Fibroblast of skin of right biceps (primary cell): ENCODE results near the gene SLC24A1.

Experiments used
- DNase-seq: peaks from one replicate; pipeline ENCODE4 v3.0.0-alpha.2; 2013

SLC24A1 gene

GRCh38 chr15:65619626-65620290 lies 2.0 kb upstream of the SLC24A1 start:
- no peak for DNase-seq

DNA sequence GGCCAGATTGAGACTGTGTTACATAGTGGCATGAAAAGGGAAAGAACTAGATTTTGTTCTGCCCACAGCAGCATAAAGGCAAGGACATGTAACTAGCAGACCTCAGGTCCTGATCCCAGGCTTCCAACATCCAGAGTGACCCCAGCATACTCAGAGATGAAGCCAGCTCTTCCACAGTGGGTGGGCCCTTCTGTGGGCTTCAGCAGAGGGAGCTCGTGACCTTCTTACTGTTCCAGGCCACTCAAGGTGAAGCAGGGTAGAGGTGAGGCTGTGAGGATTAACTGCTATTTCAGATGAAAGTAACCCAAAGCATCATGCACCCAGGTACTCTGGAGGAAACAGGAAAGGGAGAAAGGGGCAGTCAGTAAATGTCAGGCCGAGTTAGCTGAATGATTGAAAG lies 905 bp upstream of the SLC24A1 start:
- DNase-seq, result no peak

DNA sequence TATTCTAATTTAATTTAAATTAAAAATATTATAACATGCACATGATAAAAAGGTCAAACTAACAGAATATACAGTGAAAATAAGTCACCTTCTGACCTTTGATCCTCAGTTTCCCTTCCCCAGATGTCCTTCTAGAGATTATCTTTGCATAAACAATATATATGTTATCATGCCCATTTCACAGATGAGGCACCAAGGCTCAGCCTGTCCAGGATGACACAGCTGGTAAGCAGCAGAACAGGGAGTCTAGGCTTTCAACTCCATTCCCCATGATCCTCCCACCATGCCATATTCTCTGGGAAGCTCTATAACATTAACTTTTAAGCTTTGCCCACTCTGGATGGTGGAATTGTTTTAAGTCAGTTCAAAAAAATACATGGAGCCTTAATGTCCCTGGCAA lies 1.4 kb downstream of the SLC24A1 start:
- DNase-seq, result no peak

- DNase-seq, result no peak
Observed at GRCh38 chr15:65626856-65627255, 5.1 kb downstream of the SLC24A1 start.

DNA sequence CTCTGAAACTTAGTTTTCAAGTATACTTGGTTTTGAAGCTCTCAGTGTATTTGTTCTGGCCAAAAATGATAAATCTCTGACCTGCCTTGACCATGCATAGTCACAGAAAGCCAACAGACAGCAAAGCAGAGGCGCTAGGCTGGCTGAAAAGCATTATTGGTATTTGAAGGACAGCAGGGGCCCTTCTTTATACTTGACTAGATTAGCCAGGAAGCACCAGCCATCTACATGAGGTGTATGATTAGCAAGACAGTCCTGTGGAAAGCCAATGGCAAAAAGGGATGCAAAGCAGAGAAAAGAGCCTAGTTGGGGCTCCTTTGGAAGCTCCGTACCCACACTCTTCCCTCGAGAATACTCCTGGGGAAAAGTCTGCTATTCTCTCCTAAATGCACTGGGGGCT lies 7.8 kb downstream of the SLC24A1 start:
- DNase-seq, result no peak

- no peak for DNase-seq
Observed at GRCh38 chr15:65630760-65631159, 9.0 kb downstream of the SLC24A1 start.

DNA sequence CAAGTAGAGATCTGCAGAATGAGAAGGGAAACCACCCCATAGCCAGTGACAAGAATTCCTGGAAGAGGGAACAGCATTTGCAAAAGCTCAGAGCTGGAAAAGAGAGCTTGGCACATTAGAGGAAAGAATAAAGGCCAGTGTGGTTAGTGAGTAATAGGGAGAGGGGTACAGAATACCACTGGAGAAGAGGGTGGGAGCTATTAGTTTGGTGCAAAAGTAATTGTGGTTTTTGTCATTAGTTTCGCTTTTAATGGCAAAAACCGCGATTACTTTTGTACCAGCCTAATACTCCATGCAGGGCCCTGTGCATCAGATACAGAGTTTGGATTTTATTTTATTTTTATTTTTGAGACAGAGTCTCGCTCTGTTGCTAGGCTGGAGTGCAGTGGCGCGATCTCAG lies 9.8 kb downstream of the SLC24A1 start:
- DNase-seq, result no peak

GRCh38 chr15:65632780-65633375 lies 11.1 kb downstream of the SLC24A1 start:
- no peak for DNase-seq

- DNase-seq, result no peak
Observed at GRCh38 chr15:65633752-65634151, 12.0 kb downstream of the SLC24A1 start.

- DNase-seq, result no peak
Observed at GRCh38 chr15:65634356-65634755, 12.6 kb downstream of the SLC24A1 start.

DNA sequence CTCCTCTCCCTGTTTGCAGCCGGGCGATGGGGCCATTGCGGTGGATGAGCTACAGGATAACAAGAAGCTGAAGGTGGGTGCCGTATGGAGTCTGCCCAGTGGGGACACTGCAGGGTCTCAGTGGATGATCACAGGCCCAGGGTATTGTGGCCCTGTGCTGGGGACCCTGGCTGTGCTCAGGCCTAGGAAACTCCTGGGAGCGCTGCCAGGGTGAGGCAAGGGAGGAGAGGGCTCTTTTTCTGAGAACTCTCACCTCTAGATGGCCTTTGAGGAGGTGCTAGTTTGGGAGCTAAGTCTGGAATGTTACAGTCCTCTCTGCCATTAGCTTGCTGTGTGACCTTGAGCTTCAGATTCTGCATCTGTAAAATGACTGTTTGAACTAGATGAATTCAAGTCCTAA lies 16.4 kb downstream of the SLC24A1 start:
- no peak for DNase-seq

DNA sequence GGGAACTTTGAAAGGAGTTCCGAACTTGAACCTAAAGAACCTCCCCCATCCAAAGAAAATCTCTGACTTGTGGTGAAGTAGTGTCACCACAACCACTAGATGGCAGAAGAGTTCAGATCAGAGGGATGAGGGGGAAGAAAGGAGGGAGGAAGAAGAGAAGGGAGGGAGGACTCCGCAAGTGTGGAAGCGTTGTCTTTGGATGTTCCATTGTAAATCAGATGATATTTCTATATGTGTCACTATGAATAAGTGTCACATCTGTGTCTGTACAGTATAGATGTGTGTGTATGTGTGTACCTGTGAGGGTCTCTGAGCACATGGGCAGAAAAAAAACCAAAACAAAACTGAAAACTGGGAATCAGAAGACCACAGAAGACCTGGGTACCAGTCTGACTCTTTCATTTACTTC lies 16.9 kb downstream of the SLC24A1 start:
- peak; percentile 82 for DNase-seq

DNA sequence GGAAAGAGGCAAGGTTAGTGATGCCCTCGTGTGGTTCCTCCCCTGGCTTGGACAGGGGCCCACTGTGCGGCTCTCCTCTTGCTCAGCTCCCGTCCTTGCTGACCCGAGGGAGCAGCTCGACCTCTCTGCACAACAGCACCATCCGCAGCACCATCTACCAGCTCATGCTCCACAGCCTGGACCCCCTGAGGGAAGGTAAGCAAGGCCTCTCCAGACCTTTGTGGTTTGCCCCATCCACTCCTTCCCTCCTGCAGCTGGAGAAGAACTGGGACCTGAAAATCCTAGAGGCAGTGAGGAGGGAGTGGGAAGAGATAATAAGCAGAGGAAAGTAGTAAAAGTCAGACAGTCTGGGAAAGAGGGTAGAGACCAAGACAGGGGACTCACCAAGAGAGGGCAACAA lies 17.8 kb downstream of the SLC24A1 start:
- DNase-seq, result no peak

- DNase-seq, result no peak
Observed at GRCh38 chr15:65641768-65642475, 20.2 kb downstream of the SLC24A1 start.

GRCh38 chr15:65642594-65642993 lies 20.9 kb downstream of the SLC24A1 start:
- no peak for DNase-seq

DNA sequence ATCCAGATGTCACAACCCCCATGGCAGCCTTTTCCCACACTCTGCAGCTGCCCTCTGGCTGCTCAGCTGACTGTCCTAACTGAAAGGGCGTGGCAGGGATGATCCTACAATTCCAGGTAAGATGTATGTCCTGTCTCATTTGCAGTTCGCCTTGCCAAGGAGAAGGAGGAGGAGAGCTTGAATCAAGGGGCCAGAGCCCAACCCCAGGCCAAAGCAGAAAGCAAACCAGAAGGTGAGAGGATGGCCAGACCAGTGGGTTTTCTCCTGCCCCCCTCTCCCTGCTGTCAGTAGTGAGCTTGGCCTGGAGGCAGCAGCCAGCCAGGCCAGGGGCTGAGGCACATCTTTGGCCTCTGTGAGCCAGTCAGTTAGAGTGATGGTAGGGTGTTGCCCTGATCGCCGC lies 22.5 kb downstream of the SLC24A1 start:
- DNase-seq, result no peak

DNA sequence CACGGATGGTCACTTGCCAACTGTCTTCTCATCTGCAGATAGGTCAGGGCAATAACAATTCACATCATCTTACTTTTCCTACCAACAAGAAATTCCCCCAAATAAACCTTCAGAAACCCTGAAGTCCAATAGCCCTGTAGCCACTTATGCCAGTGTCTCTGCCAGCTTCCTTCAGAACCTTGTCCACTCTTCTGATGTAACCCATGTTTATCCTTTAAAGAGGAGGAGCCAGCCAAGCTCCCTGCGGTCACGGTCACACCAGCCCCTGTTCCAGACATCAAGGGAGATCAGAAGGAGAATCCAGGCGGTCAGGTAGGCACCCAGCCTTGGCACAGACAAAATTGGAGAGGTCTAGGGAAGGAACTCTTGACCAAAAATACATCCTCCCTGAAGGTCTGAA lies 23.7 kb downstream of the SLC24A1 start:
- DNase-seq, result no peak

- peak; percentile 52 for DNase-seq
Observed at GRCh38 chr15:65646486-65646885, 24.7 kb downstream of the SLC24A1 start.

- DNase-seq, result no peak
Observed at GRCh38 chr15:65650312-65651041, 28.7 kb downstream of the SLC24A1 start.

- DNase-seq, result no peak
Observed at GRCh38 chr15:65651042-65651322, 29.2 kb downstream of the SLC24A1 start.

- DNase-seq, result no peak
Observed at GRCh38 chr15:65651831-65652749, 30.4 kb downstream of the SLC24A1 start.

DNA sequence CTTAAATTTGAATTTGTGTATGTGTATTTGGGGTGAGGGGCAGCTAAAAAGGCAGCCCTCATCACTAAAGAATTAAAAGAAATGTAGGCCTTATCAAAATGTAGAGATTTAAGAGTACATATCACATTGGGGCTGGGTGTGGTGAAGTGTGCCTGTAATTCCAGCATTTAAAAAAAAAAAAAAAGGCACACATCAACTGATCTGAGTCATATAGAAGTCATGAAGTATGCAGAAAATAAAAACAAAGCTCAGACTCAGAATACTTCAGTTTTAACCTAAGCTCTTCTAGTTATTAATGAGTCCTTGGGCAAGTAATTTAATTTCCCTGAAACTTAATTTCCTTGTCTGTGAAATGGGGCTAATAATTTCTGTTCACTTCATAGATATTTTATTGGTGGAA lies 31.6 kb downstream of the SLC24A1 start:
- DNase-seq, result peak; percentile 56
